Activated naive CD8-positive, alpha-beta T cell (primary cell): ENCODE measurements around the gene ROPN1L.

Experiments used
- H3K27ac Mint-ChIP-seq: one replicate; pipeline ENCODE4 v1.8.0; 2021; ENCODE audit warnings: mixed read lengths
- H3K27me3 Mint-ChIP-seq: one replicate; pipeline ENCODE4 v1.8.0; 2021; ENCODE audit warnings: mixed read lengths
- H3K36me3 Mint-ChIP-seq: one replicate; pipeline ENCODE4 v1.8.0; 2021; ENCODE audit warnings: mixed read lengths
- H3K4me1 Mint-ChIP-seq: one replicate; pipeline ENCODE4 v1.8.0; 2021; ENCODE audit warnings: low read depth, mixed read lengths
- H3K4me3 Mint-ChIP-seq: one replicate; pipeline ENCODE4 v1.8.0; 2021; ENCODE audit warnings: mild to moderate bottlenecking, mixed read lengths
- H3K9me3 Mint-ChIP-seq: one replicate; pipeline ENCODE4 v1.8.0; 2021; ENCODE audit warnings: low read depth, mixed read lengths

The ROPN1L gene

DNA sequence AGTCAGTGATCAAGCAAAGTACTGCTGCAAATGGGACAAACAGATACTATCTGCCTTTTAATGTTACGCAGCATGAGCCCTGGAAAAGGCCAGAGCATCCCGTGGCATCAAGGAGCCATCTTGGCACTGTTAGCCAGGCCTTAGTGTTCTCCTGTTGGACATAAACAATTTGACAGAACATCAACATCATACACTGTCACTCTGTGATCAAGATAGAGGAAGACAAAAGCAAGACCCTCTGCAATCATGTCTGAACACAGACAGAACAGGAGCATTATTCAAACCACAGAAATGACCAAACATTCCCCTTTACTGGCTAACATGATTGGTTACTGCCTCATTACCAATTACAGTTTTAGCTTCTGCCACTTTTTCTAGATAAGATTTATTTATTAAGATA lies 21.2 kb upstream of the ROPN1L start:
- H3K4me1 Mint-ChIP-seq = peaks cover 41% of the 10 kb centered on the region
- H3K36me3 Mint-ChIP-seq = peaks cover 17% of the 10 kb centered on the region
- no peaks in the 10 kb centered on the region for H3K9me3 Mint-ChIP-seq
- peak overlapping the region; percentile 78 for H3K27ac Mint-ChIP-seq
- no peaks in the 10 kb centered on the region for H3K27me3 Mint-ChIP-seq
- H3K4me3 Mint-ChIP-seq = no peak overlapping the region

DNA sequence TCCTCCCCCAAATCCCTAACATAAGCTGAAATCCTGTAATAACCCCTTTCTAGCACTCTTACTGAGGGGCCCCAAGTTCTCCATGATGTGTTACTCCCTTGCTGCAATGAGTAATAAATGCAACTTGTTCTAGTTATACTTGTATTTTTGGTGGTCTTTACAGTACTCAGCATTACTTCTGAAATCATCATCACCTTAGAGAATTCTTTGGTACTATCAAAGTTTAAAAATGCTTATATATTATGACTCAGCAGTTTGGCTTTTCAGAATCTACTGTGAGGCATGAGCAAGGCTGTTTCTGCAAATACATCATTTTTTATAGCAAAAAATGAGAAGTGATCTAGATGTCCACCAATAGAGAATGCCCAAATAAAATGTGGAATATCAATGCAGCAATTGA lies 20.7 kb upstream of the ROPN1L start:
- Mint-ChIP-seq H3K9me3 (no peaks in the 10 kb centered on the region), H3K27me3 (no peaks in the 10 kb centered on the region), H3K27ac (peak overlapping the region; percentile 78), H3K36me3 (peaks cover 17% of the 10 kb centered on the region), H3K4me3 (peak overlapping the region; percentile 18), H3K4me1 (peaks cover 41% of the 10 kb centered on the region)

DNA sequence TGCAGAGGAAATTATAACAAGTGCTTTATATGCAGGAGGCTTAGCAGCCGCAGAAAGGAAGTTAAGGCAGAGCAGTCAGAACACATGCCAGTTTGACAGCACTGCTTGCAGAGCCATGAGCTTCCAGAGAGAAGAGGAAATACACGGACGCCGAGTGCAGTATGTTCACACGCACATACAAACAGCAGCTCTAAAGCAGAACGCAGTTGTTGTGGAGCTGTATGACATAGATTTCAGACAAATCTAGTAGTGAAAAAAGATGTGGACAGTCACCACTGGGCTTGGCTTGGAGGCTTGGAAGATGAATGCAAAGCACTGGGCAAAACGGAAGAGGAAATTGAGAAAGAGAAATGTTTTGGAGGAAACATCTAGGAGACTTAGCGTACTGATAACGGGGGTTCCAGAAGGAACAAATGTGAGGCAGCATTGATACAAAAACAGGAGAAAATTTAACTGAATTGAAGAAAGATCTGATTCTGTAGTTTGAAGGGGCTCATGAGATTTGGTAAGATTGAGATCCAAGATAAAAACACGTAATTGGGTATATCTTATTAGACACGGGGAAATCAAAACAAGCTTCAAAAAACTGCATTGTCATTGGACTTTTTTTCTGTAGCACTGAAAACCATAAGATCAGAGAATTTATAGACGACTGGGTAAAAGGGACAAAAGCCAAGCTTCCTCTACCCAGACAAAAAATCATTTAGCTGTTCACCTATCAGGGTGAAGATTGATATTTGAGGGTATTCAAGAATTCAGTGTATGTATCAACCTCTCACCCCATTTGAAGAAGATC lies 19.6 kb upstream of the ROPN1L start:
- Mint-ChIP-seq H3K4me3 (peak overlapping the region; percentile 38), H3K9me3 (no peaks in the 10 kb centered on the region), H3K27ac (peak overlapping the region; percentile 74), H3K27me3 (no peaks in the 10 kb centered on the region), H3K36me3 (peaks cover 17% of the 10 kb centered on the region), H3K4me1 (peaks cover 41% of the 10 kb centered on the region)

DNA sequence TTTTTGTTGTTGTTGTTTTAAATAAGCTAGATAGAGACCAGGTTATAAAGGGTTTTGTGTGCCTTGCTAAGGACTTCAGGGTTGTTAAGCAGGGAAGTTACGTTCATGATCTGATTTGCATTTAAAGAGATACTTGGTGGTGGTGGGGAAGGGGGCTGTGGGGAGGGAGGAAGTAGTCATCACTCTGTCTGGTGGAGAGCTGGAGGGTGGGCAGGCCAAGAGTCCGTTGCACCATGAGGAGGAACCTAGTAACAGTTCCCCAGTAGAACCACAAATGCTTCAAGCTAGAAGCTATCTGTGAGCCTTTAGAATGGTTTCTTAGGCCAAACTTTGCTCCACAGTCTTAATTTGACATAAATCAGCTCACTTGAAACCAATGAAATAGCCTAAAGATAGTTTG lies 18.7 kb upstream of the ROPN1L start:
- Mint-ChIP-seq H3K27ac (peak overlapping the region; percentile 62), H3K36me3 (peaks cover 20% of the 10 kb centered on the region), H3K27me3 (no peaks in the 10 kb centered on the region), H3K4me3 (no peak overlapping the region), H3K9me3 (no peaks in the 10 kb centered on the region), H3K4me1 (peaks cover 41% of the 10 kb centered on the region)

DNA sequence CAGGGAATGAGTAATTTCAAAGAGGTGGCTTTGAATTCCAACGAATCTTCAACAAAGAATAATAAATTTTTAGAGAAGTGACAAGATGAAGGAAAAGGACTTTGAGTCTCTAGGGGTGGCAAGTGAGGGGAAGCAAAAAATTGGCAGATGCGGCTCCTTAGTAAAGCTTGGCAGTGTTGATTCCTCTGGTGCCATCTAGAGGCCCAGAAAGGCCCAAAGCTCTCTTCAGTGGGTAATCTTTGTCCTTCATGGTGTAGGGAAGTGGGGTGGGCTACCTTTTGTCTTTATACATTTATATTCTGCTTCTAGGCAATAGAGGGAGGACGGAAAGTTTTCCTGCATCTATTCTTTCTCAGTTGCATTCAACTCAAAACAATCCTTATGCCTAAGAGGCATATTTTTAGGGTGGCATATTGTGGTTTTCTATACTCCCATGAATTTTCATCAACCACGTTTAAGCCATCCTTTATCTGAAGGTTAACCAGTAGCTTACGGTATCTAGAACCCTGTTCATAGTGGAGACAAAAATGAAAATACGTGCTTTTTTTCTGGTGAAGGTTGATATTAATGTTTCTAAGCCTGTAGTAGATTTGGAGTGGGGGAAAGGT lies 17.5 kb upstream of the ROPN1L start:
- H3K27ac Mint-ChIP-seq = no peak overlapping the region
- H3K9me3 Mint-ChIP-seq = no peaks in the 10 kb centered on the region
- peaks cover 34% of the 10 kb centered on the region for H3K4me1 Mint-ChIP-seq
- H3K36me3 Mint-ChIP-seq = peaks cover 17% of the 10 kb centered on the region
- H3K27me3 Mint-ChIP-seq = no peaks in the 10 kb centered on the region
- no peak overlapping the region for H3K4me3 Mint-ChIP-seq

DNA sequence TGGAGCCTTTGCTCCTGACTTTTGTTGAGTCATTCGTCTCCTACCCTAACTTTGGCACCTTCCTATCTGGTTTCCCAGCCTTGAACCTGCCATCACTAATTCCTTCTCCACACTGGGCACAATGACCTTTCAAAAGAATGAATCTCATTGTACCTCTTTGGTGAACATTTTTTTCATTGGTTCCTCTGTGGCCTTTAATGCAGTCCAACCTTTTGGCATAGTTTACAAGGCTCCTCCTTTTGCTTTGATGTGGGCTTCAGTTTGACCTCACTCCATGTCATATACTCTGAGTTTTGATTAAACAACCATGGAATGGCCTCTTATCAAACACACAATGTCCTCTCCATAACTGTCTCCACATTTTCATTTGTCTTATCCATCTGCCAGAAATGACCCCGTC lies 14.5 kb upstream of the ROPN1L start:
- H3K36me3 Mint-ChIP-seq = peaks cover 16% of the 10 kb centered on the region
- H3K4me3 Mint-ChIP-seq = no peak overlapping the region
- peaks cover 9% of the 10 kb centered on the region for H3K4me1 Mint-ChIP-seq
- no peaks in the 10 kb centered on the region for H3K27me3 Mint-ChIP-seq
- no peak overlapping the region for H3K27ac Mint-ChIP-seq
- no peaks in the 10 kb centered on the region for H3K9me3 Mint-ChIP-seq

DNA sequence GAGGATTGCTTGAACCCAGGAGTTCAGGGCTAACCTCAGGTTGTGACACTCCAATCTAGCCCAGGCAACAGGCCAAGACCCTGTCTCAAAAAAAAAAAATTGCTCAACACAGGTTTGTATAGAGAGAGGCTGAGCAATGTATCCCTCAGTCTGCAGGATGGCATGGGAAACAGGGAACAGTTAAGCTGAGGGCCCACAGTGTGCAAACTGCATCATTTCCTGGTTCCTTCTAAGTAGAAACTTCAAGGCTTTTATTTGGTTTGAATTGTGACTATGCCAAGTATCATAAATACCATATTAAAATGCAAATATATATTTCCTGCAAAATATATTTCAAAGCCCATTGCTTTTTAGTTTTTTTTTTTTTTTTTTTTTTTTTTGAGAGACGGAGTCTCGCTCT lies 13.7 kb upstream of the ROPN1L start:
- H3K4me3 Mint-ChIP-seq = no peak overlapping the region
- H3K27me3 Mint-ChIP-seq = no peaks in the 10 kb centered on the region
- peaks cover 1% of the 10 kb centered on the region for H3K4me1 Mint-ChIP-seq
- peaks cover 14% of the 10 kb centered on the region for H3K36me3 Mint-ChIP-seq
- H3K27ac Mint-ChIP-seq = no peak overlapping the region
- no peaks in the 10 kb centered on the region for H3K9me3 Mint-ChIP-seq

DNA sequence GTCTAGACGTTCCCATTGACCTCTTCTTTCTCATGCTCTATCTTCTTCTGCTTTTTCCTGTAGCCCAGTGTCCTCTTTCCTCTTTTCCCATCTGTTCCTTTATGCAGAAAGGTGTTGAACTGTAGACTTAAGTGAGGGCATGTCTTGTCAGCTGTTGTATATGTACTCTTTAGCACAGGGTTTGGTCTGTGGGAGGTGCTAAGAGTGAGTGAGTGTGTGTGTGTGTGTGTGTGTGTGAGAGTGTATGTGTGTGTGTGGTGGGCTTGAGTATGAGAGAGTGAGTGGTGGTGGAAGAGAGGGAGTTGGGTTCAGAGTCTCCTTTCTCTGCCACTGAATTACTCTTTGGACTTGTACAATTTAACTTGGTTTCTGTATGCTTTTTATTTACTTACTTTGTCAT lies 10.3 kb upstream of the ROPN1L start:
- Mint-ChIP-seq H3K9me3 (no peaks in the 10 kb centered on the region), H3K27me3 (no peaks in the 10 kb centered on the region), H3K36me3 (peaks cover 17% of the 10 kb centered on the region), H3K4me1 (no peaks in the 10 kb centered on the region), H3K4me3 (no peak overlapping the region), H3K27ac (no peak overlapping the region)

DNA sequence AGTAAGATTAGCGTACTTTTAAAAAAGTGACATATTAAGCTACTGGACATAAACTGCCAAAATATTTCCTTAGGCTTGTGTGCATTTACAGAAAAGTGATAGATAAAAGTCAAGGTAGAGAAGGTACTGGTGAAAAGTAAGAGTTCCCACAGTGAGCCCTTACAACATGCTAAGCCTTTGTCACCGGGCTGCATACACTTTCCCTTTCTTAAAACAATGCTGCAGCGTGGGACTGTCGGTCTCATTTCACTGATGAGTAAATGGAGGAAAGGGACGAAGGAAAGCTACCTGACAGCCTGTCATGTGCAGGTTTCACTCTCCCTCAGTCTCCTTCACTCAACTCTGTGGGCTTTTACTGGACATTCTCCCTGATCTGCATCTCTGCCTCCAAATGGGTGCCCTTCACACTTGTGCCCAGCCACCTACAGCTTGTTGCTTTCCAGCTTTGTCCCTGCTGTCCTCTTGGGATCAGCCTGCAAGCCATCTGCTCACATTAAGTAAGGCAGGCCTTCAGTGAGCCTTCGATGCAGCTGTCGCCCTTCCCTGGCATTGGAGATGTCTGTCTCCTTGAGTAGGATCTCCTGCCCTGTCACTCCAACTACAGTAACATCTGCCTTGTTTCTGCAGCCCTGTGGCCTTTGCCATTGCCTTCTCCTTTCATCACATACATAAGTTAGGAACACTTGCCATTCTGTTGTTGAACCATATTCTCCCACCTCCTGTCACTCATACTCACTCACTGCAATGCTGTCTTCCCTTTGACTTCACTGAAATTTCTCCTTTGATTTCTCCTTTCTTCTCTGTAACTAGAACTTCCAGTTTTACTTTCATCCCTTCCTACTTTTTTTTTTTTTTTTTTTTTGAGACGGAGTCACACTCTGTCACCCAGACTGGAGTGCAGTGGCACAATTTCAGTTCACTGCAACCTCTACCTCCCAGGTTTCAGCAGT lies 9.3 kb upstream of the ROPN1L start:
- Mint-ChIP-seq H3K36me3 (peaks cover 14% of the 10 kb centered on the region), H3K27ac (no peak overlapping the region), H3K9me3 (no peaks in the 10 kb centered on the region)

DNA sequence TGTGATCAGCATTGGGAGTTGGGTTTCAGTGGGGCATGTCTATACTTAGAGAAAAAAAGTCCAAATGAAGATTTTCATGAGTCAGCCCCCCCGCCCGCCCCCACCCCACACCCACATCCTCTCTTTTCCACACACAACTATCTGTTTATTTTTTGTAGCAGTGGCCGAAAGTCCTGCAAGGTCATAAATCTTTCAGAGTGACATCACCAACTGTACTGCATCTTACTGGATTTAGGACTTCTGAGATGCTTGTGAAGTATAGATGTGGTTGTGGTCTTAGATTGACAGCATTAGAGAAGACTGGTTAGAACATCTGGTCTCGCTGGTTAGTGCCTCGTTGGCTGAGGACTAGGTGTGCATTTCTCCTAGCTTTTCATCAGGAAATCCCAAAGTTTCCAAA lies 7.3 kb upstream of the ROPN1L start:
- Mint-ChIP-seq H3K27me3 (no peaks in the 10 kb centered on the region), H3K9me3 (no peaks in the 10 kb centered on the region), H3K4me1 (no peaks in the 10 kb centered on the region), H3K36me3 (peaks cover 13% of the 10 kb centered on the region), H3K27ac (no peak overlapping the region), H3K4me3 (no peak overlapping the region)

More for the DNA sequence above, 9.3 kb upstream of the ROPN1L start:
- H3K4me1 Mint-ChIP-seq = no peaks in the 10 kb centered on the region
- H3K27me3 Mint-ChIP-seq = no peaks in the 10 kb centered on the region
- no peak overlapping the region for H3K4me3 Mint-ChIP-seq

DNA sequence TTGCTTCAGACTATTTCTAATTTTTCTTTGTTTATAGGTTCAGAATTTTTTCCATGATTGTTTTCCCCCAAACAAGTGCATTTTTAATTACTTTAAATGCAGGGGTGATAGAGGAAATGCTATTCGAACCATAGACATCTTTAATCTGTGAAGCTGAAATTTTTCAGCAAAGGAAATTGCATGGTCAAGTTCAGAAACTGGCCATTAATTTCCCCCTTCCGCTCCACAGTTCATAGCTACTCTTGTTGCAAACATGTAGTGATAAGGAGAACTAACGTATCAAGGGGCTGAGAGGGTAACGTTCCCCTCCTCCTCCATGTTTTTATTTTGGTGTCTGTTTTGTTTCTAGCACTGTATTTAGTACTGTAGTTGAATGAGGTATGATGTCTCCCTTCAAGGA lies 3.4 kb upstream of the ROPN1L start:
- no peak overlapping the region for H3K4me3 Mint-ChIP-seq
- H3K9me3 Mint-ChIP-seq = no peaks in the 10 kb centered on the region
- H3K27ac Mint-ChIP-seq = peak overlapping the region; percentile 0
- H3K36me3 Mint-ChIP-seq = peaks cover 5% of the 10 kb centered on the region
- H3K4me1 Mint-ChIP-seq = peaks cover 13% of the 10 kb centered on the region
- H3K27me3 Mint-ChIP-seq = no peaks in the 10 kb centered on the region

DNA sequence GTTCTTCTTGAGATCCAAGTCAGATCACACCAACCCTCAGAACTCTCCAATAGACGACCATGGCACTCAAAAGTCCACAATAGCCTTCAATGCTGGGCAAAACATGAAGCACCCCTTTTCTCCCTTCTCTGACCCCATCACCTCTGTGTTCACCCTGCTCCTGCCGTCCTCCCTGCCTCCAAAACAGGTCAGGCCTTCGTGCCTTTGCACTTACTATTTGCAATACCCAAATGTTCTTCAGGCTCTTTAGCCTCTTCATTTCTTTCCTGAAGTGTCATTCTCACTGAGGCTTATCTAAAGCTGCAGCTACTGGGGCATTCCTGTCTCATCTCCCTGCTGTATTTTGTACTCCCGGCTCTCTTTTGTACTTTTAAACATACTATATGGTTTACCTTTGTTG lies 2.0 kb upstream of the ROPN1L start:
- Mint-ChIP-seq H3K36me3 (no peaks in the 10 kb centered on the region), H3K9me3 (no peaks in the 10 kb centered on the region), H3K4me3 (no peak overlapping the region), H3K27ac (no peak overlapping the region), H3K27me3 (no peaks in the 10 kb centered on the region), H3K4me1 (peaks cover 20% of the 10 kb centered on the region)

DNA sequence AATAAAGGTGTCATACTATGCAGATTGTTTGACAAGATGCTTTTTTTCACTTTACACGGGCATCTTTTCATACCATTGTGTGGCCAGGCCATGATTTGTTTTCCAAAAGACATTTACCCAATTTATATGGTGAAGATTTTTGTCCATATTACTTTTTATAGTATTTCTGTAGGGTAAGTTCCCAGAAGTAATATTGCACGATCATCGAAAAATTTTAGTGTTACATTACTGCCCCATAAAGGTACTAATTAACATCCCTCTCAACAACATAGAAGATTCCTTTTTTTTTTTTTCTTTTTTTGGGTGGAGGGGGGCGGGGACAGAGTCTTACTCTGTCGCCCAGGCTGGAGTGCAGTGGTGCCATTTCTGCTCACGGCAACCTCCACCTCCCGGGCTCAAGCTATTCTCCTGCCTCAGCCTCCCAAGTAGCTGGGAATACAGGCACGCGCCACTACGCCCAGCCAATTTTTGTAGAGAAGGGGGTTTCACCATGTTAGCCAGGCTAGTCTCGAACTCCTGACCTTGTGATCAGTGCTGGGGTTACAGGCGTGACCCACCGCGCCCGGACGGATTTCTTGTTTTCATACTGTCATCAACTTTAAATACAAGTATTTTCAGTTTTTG lies 1.2 kb upstream of the ROPN1L start:
- Mint-ChIP-seq H3K36me3 (no peaks in the 10 kb centered on the region), H3K27me3 (no peaks in the 10 kb centered on the region), H3K9me3 (no peaks in the 10 kb centered on the region), H3K4me1 (peaks cover 27% of the 10 kb centered on the region), H3K4me3 (peak overlapping the region; percentile 85), H3K27ac (no peak overlapping the region)

DNA sequence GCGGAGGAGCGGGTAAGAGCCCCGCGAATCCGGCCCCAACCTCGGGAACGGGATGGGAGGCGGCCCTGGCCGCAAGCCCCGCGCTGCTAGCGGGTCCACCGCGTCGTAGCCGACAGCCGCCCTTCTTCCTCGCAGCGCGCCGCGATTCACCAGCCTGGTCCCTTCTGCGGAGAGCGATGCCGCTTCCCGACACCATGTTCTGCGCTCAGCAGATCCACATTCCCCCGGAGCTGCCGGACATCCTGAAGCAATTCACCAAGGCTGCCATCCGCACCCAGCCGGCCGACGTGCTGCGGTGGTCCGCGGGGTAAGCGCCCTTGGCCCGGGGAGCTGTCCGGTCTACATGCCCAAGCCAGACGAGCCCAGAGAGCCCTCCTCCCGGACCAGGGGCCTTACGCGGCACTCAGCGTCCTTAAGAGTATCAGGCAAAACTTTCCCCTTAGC lies 335 bp downstream of the ROPN1L start:
- no peak overlapping the region for H3K27ac Mint-ChIP-seq
- H3K36me3 Mint-ChIP-seq = no peaks in the 10 kb centered on the region
- peaks cover 42% of the 10 kb centered on the region for H3K4me1 Mint-ChIP-seq
- peak overlapping the region; percentile 85 for H3K4me3 Mint-ChIP-seq
- no peaks in the 10 kb centered on the region for H3K9me3 Mint-ChIP-seq
- no peaks in the 10 kb centered on the region for H3K27me3 Mint-ChIP-seq
